OCI-LY7 (cell line): ENCODE results near the gene SLC39A8.

Source experiments
- EZH2phosphoT487 ChIP-seq: fragments of 200-600 bp; sonication (generic); IDR thresholded peaks from 2 replicates; pipeline ENCODE4 v1.6.1; 2018; ENCODE audit warnings: low read depth, borderline replicate concordance, mild to moderate bottlenecking, mixed run types, antibody characterized with exemption, low read length, moderate library complexity, mixed read lengths
- TF ChIP-seq, protein P1 (sequence below): fragments of 200-600 bp; sonication (generic); conservative IDR thresholded peaks from 2 replicates; pipeline ENCODE4 v1.5.1; 2014; ENCODE audit warnings: mild to moderate bottlenecking, antibody characterized with exemption, low read length, moderate library complexity, mixed read lengths

DNA sequence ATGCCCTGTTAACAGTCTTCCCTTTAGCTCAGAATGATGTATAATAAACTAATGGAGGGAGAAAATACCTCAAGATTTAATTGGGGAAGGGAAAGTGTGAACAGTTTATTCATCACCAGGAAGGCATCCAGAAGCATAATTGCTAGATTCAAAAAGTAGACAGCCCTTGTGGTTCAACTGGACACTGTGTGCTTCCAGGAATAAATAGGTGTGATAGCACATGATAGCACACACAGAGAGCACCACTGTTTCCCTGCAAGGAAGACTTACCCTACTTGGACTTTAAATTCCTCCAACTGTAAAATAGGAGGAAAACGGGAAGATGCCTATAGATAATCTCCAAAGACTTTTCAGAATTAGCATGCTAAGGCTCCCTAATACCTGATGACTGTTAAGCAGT, 27.8 kb downstream of the SLC39A8 start:
- TF ChIP-seq, protein P1, sequence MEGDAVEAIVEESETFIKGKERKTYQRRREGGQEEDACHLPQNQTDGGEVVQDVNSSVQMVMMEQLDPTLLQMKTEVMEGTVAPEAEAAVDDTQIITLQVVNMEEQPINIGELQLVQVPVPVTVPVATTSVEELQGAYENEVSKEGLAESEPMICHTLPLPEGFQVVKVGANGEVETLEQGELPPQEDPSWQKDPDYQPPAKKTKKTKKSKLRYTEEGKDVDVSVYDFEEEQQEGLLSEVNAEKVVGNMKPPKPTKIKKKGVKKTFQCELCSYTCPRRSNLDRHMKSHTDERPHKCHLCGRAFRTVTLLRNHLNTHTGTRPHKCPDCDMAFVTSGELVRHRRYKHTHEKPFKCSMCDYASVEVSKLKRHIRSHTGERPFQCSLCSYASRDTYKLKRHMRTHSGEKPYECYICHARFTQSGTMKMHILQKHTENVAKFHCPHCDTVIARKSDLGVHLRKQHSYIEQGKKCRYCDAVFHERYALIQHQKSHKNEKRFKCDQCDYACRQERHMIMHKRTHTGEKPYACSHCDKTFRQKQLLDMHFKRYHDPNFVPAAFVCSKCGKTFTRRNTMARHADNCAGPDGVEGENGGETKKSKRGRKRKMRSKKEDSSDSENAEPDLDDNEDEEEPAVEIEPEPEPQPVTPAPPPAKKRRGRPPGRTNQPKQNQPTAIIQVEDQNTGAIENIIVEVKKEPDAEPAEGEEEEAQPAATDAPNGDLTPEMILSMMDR: no peak
- no peak for TF ChIP-seq EZH2phosphoT487
